ENCODE data around the gene RNF212.

DNA sequence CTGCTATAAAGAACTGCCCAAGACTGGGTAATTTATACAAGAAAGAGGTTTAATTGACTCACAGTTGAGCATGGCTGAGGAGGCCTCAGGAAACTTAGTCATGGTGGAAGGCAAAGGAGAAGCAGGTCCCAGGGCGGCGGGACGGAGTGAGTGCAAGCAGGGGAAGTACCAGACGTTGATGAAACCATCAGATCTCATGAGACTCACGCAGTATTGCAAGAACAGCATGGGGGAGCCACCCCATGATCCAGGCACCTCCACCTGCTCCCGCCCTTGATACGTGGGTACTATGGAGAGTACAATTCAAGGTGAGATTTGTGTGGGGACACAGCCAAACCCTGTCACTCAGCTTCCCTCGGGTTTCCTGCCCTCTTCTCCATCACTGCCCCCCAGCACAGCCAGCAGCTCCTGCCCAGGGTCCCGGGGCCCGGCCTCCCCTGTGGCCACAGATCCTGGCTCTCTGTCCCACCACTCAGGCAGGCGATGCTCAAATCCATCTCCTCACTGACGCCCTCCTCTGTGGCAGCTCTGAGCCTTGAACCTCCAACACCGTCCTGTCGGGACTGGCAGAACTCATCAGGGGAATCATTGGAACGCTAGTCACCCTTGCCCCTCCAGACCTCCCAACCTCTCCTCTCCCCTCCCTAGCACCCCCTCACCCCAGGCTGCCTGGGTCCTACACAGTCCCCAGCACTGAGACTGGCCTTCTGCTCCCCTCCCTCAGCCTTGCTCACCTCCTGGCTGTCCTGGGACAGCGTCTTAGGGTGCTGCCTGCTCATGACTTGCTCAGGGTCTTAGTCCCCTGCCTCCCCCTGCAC, 64.4 kb downstream of the RNF212 start:
- TF ChIP-seq POLR2A (IDR thresholded peaks at IDR 0.05; ENCODE audit: low read depth, low read length), result no peak
- no peak for TF ChIP-seq EZH2 (IDR thresholded peaks at IDR 0.05; ENCODE audit: borderline replicate concordance, control insufficient read depth, low read depth, low read length)
- TF ChIP-seq FOXM1 (IDR thresholded peaks at IDR 0.05; ENCODE audit: low read depth, low read length), result no peak
- TF ChIP-seq HDGF (IDR thresholded peaks at IDR 0.05), result no peak
- TF ChIP-seq, protein P1, sequence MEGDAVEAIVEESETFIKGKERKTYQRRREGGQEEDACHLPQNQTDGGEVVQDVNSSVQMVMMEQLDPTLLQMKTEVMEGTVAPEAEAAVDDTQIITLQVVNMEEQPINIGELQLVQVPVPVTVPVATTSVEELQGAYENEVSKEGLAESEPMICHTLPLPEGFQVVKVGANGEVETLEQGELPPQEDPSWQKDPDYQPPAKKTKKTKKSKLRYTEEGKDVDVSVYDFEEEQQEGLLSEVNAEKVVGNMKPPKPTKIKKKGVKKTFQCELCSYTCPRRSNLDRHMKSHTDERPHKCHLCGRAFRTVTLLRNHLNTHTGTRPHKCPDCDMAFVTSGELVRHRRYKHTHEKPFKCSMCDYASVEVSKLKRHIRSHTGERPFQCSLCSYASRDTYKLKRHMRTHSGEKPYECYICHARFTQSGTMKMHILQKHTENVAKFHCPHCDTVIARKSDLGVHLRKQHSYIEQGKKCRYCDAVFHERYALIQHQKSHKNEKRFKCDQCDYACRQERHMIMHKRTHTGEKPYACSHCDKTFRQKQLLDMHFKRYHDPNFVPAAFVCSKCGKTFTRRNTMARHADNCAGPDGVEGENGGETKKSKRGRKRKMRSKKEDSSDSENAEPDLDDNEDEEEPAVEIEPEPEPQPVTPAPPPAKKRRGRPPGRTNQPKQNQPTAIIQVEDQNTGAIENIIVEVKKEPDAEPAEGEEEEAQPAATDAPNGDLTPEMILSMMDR (IDR thresholded peaks at IDR 0.05 in 2 of 3, conservative IDR thresholded peaks at IDR 0.05 in 1 of 3; ENCODE audit: control insufficient read depth in 2 of 3, extremely low read depth in 1 of 3, insufficient read depth in 1 of 3, low read depth in 3 of 3, low read length in 3 of 3), result no peak
- no peak for TF ChIP-seq GATAD2B (conservative IDR thresholded peaks at IDR 0.05; ENCODE audit: low read depth)

Data from GM12878 (cell line).